GM20000 (cell line): ENCODE results near the gene WWP2.

Experiments used
- DNase-seq: peaks from one replicate; pipeline ENCODE4 v3.0.0; 2012; ENCODE audit warnings: low spot score
- CTCF ChIP-seq: IDR thresholded peaks from 2 replicates; pipeline ENCODE4 v1.5.1; 2012; ENCODE audit warnings: mild to moderate bottlenecking, control low read depth; ENCODE audit errors: extremely low read depth, missing control alignments

The WWP2 gene

GRCh38 chr16:69935278-69935711, 173.2 kb downstream of the WWP2 start:
- no peak for DNase-seq
- no peak for TF ChIP-seq CTCF

DNA sequence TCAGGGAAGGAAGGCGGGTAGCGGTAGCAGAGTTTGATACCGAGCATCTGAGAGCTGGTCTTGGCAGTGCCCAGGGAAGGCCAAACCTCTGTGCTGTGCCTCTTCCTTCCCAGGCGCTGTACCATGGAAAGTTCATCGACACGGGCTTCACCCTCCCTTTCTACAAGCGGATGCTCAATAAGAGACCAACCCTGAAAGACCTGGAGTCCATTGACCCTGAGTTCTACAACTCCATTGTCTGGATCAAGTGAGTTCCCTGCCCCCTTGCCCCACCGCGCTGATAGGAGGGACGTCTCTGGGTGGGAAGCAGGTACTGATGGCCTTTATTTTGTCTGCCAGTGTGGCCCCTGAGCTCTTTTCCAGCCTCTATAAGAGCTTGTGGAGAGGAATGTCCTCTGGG, 173.6 kb downstream of the WWP2 start:
- DNase-seq = no peak
- TF ChIP-seq CTCF = no peak

DNA sequence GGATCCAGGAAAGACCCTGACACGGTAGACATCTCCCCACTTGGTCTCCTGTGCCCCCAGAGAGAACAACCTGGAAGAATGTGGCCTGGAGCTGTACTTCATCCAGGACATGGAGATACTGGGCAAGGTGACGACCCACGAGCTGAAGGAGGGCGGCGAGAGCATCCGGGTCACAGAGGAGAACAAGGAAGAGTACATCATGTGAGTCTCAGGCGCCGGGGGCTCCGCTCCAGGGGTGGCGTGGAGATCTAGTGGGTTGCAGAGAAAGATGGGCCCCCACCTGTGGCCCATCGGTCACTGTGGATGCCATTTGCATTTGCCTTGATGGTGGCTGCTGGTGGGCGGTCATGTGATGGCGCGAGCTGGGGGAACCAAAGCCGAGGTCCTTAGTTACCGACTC, 174.1 kb downstream of the WWP2 start:
- no peak for TF ChIP-seq CTCF
- no peak for DNase-seq

DNA sequence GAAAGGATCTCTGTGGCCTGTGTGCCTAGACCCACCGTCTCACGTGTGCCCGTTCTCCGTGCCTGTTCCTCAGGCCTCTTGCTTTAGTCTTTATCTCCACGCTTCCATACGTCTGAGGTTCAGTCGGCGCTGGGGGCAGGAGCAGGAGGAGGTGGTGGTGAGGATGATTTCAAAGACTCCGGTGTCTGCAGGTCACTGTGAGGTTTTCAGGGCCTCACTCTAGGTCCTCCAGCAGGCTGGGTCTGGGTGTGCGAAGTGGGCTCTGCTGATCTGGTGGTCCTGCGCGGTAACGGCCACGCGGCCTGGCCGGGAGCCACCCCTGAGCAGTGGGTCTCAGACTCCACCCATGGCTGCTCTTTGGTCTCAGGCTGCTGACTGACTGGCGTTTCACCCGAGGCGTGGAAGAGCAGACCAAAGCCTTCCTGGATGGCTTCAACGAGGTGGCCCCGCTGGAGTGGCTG, 174.6 kb downstream of the WWP2 start:
- DNase-seq = no peak
- no peak for TF ChIP-seq CTCF

- TF ChIP-seq CTCF = no peak
- no peak for DNase-seq
These were observed 175.4 kb downstream of the WWP2 start for GRCh38 chr16:69937465-69937951.

DNA sequence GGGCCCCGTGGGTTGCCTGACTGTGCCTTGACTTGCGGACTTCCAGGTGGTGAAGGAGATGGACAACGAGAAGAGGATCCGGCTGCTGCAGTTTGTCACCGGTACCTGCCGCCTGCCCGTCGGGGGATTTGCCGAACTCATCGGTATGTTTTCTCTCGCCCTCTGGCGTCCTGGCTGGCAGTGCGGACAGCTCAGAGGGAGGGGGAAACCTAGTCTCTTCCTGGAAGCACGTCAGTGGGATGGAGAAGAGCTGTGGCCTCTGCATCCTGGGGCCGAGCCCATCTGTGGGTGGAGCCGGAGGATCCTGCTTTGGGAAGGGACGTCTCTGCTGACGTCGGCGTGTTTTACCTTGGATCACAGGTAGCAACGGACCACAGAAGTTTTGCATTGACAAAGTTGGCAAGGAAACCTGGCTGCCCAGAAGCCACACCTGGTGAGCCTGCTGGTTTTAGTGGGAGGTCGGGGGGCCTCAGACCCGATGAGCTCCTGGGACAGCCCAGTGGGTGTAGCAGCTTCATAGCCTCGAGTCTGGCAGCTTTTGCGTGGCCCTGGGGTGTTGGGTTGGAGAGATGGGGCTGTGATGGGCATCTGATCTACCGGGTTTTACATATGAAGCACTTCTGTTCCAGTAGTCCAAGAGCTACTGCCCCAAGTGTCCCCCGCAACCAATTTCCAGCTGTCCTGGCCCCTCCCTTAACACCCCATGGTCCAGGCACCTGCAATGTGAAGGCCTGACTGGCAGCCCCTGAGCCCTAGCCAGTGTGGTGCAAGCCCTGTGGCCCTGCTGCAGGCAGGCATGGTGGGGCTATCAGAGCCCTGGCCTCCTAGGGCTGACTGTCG, 177.1 kb downstream of the WWP2 start:
- DNase-seq = no peak
- TF ChIP-seq CTCF = no peak

DNA sequence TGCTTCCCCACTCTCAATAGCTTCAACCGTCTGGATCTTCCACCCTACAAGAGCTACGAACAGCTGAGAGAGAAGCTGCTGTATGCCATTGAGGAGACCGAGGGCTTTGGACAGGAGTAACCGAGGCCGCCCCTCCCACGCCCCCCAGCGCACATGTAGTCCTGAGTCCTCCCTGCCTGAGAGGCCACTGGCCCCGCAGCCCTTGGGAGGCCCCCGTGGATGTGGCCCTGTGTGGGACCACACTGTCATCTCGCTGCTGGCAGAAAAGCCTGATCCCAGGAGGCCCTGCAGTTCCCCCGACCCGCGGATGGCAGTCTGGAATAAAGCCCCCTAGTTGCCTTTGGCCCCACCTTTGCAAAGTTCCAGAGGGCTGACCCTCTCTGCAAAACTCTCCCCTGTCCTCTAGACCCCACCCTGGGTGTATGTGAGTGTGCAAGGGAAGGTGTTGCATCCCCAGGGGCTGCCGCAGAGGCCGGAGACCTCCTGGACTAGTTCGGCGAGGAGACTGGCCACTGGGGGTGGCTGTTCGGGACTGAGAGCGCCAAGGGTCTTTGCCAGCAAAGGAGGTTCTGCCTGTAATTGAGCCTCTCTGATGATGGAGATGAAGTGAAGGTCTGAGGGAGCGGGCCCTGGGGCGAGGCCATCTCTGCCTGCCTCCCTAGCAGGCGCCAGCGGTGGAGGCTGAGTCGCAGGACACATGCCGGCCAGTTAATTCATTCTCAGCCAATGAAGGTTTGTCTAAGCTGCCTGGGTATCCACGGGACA, 177.9 kb downstream of the WWP2 start:
- TF ChIP-seq CTCF = no peak
- no peak for DNase-seq
